Measurements from ENCODE around the gene LYVE1. TPM values are rescaled to one million over a fixed set of nuclear protein-coding genes. Genes with fewer than 3 reads are reported as not detected.

Gene LYVE1
- total and polyA plus RNA-seq, 2 of the 13 experiments (the other 11 are each of a cell fraction or from before 2014, with no cell fraction given), result 1.2 to 1.4 TPM

GRCh38 chr11:10611979-10612862, 43.8 kb upstream of the LYVE1 start:
- H3K27me3 ChIP-seq (ENCODE audit: control insufficient read depth in 1 of 2, insufficient read depth in 2 of 2, low read length in 2 of 2), result peaks cover 2 to 13% of the 10 kb centered on the region in 2 experiments; a peak in 4 of 5 replicates
- BruUV-seq (replicated peaks), result no TSS peak
- no peak for TF ChIP-seq GPN1 (CRISPR knock-in tag; IDR thresholded peaks at IDR 0.05; ENCODE audit: borderline replicate concordance)
- TF ChIP-seq TRAFD1 (CRISPR knock-in tag; IDR thresholded peaks at IDR 0.05; ENCODE audit: borderline replicate concordance), result no peak
- no peak for TF ChIP-seq ZNF329 (CRISPR knock-in tag; IDR thresholded peaks at IDR 0.05; ENCODE audit: low read depth)
- no peak for TF ChIP-seq STAT5B (CRISPR knock-in tag; IDR thresholded peaks at IDR 0.05)
- TF ChIP-seq E2F5 (CRISPR knock-in tag; conservative IDR thresholded peaks at IDR 0.05), result no peak
- TF ChIP-seq RARA (CRISPR knock-in tag; IDR thresholded peaks at IDR 0.05), result no peak
- TF ChIP-seq ZNF17 (CRISPR knock-in tag; IDR thresholded peaks at IDR 0.05), result no peak
- TF ChIP-seq ZNF704 (CRISPR knock-in tag; IDR thresholded peaks at IDR 0.05; ENCODE audit: borderline replicate concordance), result no peak
- no peak for TF ChIP-seq DZIP1 (CRISPR knock-in tag; IDR thresholded peaks at IDR 0.05)
- TF ChIP-seq ISX (CRISPR knock-in tag; conservative IDR thresholded peaks at IDR 0.05), result no peak
- TF ChIP-seq GMEB1 (CRISPR knock-in tag; IDR thresholded peaks at IDR 0.05; ENCODE audit: borderline replicate concordance), result no peak
- no peak for TF ChIP-seq SMYD3 (CRISPR knock-in tag; IDR thresholded peaks at IDR 0.05)
- TF ChIP-seq SP5 (CRISPR knock-in tag; IDR thresholded peaks at IDR 0.05; ENCODE audit: borderline replicate concordance, low read depth), result no peak
- no peak for TF ChIP-seq MED1 (CRISPR knock-in tag; IDR thresholded peaks at IDR 0.05)
- no peak for TF ChIP-seq ZNF775 (CRISPR knock-in tag; IDR thresholded peaks at IDR 0.05; ENCODE audit: borderline replicate concordance)

More at GRCh38 chr11:10611979-10612862, 43.8 kb upstream of the LYVE1 start:
- DNase-seq (ENCODE audit: low spot score), result no peak
- CTCF ChIA-PET (ENCODE audit: low intra/inter-chr PET ratio, low total read pairs), result no interaction called here
- no peak for FAIRE-seq
- no peaks in the 10 kb centered on the region for H3K36me3 ChIP-seq (replicated peaks in 1 of 2; ENCODE audit: control insufficient read depth in 1 of 2, insufficient read depth in 2 of 2, low read length in 2 of 2)
- no peaks in the 10 kb centered on the region for H3K79me2 ChIP-seq (ENCODE audit: insufficient read depth, low read length)
- ATAC-seq, result no peak
- in situ Hi-C loops (cut with HindIII; ENCODE audit: extremely low pct_ligation_motif_present, low pct_unique_long_range_greater_than_20kb) (no loop called here), intact Hi-C loops (cut with micrococcal nuclease; ENCODE audit: unreplicated experiment) (no loop called here)
- POLR2A ChIA-PET, result no interaction called here
- no peak overlapping the region for H3K4me2 ChIP-seq (ENCODE audit: low read depth, low read length)
- H3K27ac ChIP-seq (ENCODE audit: extremely low read length, insufficient read depth, low read length), result no peak overlapping the region
- H2AFZ ChIP-seq (ENCODE audit: low read length), result no peak overlapping the region
- WGBS (ENCODE audit: low lambda C conversion rate), result 1% methylated on average over 9 of the region's 9 CpGs
- H3K9me3 ChIP-seq (ENCODE audit: low read length), result no peaks in the 10 kb centered on the region
- no peak overlapping the region for H3K4me3 ChIP-seq (replicated peaks in 1 of 3; ENCODE audit: insufficient read depth in 1 of 3, low read depth in 2 of 3, low read length in 3 of 3)
- no peak overlapping the region for H3K9ac ChIP-seq (ENCODE audit: insufficient read depth, low read depth, low read length)
- no peaks in the 10 kb centered on the region for H4K20me1 ChIP-seq (ENCODE audit: insufficient read depth, low read length)
- peaks cover 6% of the 10 kb centered on the region for H3K4me1 ChIP-seq (ENCODE audit: insufficient read depth, low read length)

All from HepG2 (cell line).